Measurements from ENCODE around the gene KRT14.
"Not testable (repeated sequence)": the region's sequence is repeated elsewhere in the genome, so short reads cannot be mapped to it uniquely, and the experiment has no call there.

The KRT14 gene

DNA sequence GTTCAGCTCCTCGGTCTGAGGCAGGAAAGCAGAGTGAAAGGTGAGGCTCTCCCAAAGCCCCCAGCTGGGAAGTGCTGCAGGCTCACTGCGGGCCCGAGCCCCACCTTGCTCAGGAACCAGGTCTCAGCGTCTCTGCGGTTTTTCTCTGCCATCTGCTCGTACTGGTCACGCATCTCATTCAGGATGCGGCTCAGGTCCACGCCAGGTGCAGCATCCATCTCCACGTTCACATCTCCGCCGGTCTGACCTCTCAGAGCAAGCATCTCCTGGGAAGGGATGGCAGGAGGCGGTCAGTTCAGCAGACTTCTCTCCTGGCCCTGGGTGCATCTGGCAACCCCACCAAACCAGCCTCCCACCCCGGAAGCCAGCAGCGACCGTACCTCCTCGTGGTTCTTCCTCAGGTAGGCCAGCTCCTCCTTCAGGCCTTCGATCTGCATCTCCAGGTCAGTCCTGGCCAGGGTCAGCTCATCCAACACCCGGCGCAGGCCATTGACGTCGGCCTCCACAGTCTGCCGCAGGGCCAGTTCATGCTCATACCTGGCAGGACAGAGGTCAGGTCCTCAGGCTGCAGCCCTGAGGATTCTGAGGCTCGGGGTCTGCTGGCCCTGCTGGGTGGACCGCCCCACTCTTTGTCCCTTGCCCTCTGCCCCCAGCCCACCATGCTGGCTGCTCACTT, 24.4 kb upstream of the KRT14 start:
- H3K4me3 ChIP-seq (ENCODE audit: low read depth, low read length, poor library complexity, severe bottlenecking): no peak overlapping the region
- H4K20me1 ChIP-seq (ENCODE audit: insufficient read depth, low read length): no peaks in the 10 kb centered on the region
- no peak overlapping the region for H3K9ac ChIP-seq (ENCODE audit: low read length)
- no peaks in the 10 kb centered on the region for H3K4me1 ChIP-seq (ENCODE audit: insufficient read depth, low read length, severe bottlenecking)
- no peak for TF ChIP-seq EZH2 (IDR thresholded peaks at IDR 0.05; ENCODE audit: borderline replicate concordance, low read length)
- TF ChIP-seq, protein P1, sequence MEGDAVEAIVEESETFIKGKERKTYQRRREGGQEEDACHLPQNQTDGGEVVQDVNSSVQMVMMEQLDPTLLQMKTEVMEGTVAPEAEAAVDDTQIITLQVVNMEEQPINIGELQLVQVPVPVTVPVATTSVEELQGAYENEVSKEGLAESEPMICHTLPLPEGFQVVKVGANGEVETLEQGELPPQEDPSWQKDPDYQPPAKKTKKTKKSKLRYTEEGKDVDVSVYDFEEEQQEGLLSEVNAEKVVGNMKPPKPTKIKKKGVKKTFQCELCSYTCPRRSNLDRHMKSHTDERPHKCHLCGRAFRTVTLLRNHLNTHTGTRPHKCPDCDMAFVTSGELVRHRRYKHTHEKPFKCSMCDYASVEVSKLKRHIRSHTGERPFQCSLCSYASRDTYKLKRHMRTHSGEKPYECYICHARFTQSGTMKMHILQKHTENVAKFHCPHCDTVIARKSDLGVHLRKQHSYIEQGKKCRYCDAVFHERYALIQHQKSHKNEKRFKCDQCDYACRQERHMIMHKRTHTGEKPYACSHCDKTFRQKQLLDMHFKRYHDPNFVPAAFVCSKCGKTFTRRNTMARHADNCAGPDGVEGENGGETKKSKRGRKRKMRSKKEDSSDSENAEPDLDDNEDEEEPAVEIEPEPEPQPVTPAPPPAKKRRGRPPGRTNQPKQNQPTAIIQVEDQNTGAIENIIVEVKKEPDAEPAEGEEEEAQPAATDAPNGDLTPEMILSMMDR (IDR thresholded peaks at IDR 0.05; ENCODE audit: low read length): no peak
- no peaks in the 10 kb centered on the region for H3K9me3 ChIP-seq (ENCODE audit: low read length)
- H3K27ac ChIP-seq (ENCODE audit: low read depth, low read length, poor library complexity, severe bottlenecking): no peak overlapping the region
- H3K27me3 ChIP-seq (ENCODE audit: insufficient read depth, low read length): no peaks in the 10 kb centered on the region; the same call in 1 of the 2 replicates
- no peak overlapping the region for H3K4me2 ChIP-seq (ENCODE audit: low read length)
- no peaks in the 10 kb centered on the region for H3K79me2 ChIP-seq (ENCODE audit: insufficient read depth, low read length)
- no peak overlapping the region for H2AFZ ChIP-seq (ENCODE audit: low read length)
- no peaks in the 10 kb centered on the region for H3F3A ChIP-seq (ENCODE audit: insufficient read depth, low read length)
- no peaks in the 10 kb centered on the region for H3K9me2 ChIP-seq (ENCODE audit: low read depth, low read length)
- no peaks in the 10 kb centered on the region; the same call in 1 of the 2 replicates for H3K36me3 ChIP-seq (ENCODE audit: insufficient read depth, low read length)

DNA sequence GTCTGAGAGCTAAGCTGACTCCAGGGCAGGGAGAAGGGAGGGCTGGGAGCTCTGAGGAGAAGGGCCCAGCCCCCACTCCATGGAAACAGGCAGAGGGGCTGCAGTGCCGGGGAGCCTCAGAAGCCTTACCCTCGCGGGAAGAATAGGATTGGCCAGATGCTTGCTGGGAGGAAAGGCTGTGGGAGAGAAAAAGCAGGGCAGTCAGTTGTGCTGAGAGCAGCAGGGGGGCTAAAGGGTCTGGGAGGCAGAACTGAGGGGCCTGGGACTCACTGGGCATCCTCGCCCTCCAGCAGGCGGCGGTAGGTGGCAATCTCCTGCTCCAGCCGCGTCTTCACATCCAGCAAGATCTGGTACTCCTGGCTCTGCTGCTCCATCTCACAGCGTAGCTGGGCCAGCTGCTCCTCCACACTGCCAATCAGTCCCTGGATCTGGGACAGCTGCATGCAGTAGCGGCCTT, 23.4 kb upstream of the KRT14 start:
- H3K27me3 ChIP-seq (ENCODE audit: insufficient read depth, low read length); H3K4me3 ChIP-seq (ENCODE audit: low read depth, low read length, poor library complexity, severe bottlenecking); H3K9me2 ChIP-seq (ENCODE audit: low read depth, low read length); H3K27ac ChIP-seq (ENCODE audit: low read depth, low read length, poor library complexity, severe bottlenecking); H3F3A ChIP-seq (ENCODE audit: insufficient read depth, low read length); H3K9me3 ChIP-seq (ENCODE audit: low read length); H3K4me2 ChIP-seq (ENCODE audit: low read length); H3K79me2 ChIP-seq (ENCODE audit: insufficient read depth, low read length); H2AFZ ChIP-seq (ENCODE audit: low read length); H3K9ac ChIP-seq (ENCODE audit: low read length); H3K36me3 ChIP-seq (ENCODE audit: insufficient read depth, low read length); H4K20me1 ChIP-seq (ENCODE audit: insufficient read depth, low read length); H3K4me1 ChIP-seq (ENCODE audit: insufficient read depth, low read length, severe bottlenecking): not testable (repeated sequence)

DNA sequence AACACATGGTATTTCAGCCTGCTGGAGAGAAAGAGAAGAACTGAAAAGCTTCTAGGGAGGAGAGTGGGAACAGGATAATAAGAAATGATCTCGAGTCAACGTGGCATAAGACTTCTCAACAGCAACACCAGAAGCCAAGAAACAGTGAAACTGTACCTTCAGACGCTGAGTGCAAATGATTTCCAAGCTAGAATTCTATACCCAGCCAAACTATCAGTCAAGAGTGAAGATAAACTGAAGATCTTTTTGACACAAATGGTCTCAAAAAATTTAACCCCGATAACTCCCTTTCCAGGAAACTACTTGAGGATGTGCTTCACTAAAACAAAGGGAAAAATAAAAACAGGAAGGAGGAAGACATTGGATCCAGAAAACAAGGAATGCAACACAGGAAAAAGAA, 20.2 kb upstream of the KRT14 start:
- not testable (repeated sequence) for H3K9me2 ChIP-seq (ENCODE audit: low read depth, low read length); H3K4me1 ChIP-seq (ENCODE audit: insufficient read depth, low read length, severe bottlenecking); H3K9ac ChIP-seq (ENCODE audit: low read length); H3F3A ChIP-seq (ENCODE audit: insufficient read depth, low read length); H3K9me3 ChIP-seq (ENCODE audit: low read length); H3K4me2 ChIP-seq (ENCODE audit: low read length); H3K4me3 ChIP-seq (ENCODE audit: low read depth, low read length, poor library complexity, severe bottlenecking); H3K27ac ChIP-seq (ENCODE audit: low read depth, low read length, poor library complexity, severe bottlenecking); H3K79me2 ChIP-seq (ENCODE audit: insufficient read depth, low read length); H3K27me3 ChIP-seq (ENCODE audit: insufficient read depth, low read length); H4K20me1 ChIP-seq (ENCODE audit: insufficient read depth, low read length); H3K36me3 ChIP-seq (ENCODE audit: insufficient read depth, low read length); H2AFZ ChIP-seq (ENCODE audit: low read length)

DNA sequence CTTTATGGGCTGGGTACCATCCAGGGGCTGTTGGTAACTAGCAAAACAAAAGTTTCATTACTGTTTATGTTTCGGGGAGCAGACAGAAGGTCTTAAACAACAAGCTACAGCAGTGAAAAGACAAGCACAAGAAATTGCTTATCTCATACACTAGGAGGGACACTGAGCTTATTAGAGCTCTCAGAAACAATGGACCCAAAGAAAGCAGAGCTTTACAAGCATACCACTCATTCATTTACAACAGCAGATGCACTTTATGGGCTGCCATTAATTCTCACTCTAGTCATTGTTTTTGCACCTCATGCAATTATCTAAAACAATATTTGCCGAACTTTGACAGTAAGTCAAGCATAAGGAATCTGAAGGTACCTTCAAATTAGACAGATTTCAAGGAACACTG, 15.8 kb upstream of the KRT14 start:
- Histone ChIP-seq H3K4me1 (ENCODE audit: insufficient read depth, low read length, severe bottlenecking) (no peaks in the 10 kb centered on the region), H3K79me2 (ENCODE audit: insufficient read depth, low read length) (no peaks in the 10 kb centered on the region), H3K9ac (ENCODE audit: low read length) (no peak overlapping the region), H3K36me3 (ENCODE audit: insufficient read depth, low read length) (no peaks in the 10 kb centered on the region; the same call in 1 of the 2 replicates), H4K20me1 (ENCODE audit: insufficient read depth, low read length) (no peaks in the 10 kb centered on the region), H3K9me2 (ENCODE audit: low read depth, low read length) (no peaks in the 10 kb centered on the region), H2AFZ (ENCODE audit: low read length) (no peak overlapping the region), H3K9me3 (ENCODE audit: low read length) (no peaks in the 10 kb centered on the region), H3K4me3 (ENCODE audit: low read depth, low read length, poor library complexity, severe bottlenecking) (no peak overlapping the region), H3K27me3 (ENCODE audit: insufficient read depth, low read length) (no peaks in the 10 kb centered on the region; the same call in 1 of the 2 replicates), H3K4me2 (ENCODE audit: low read length) (no peak overlapping the region), H3K27ac (ENCODE audit: low read depth, low read length, poor library complexity, severe bottlenecking) (no peak overlapping the region), H3F3A (ENCODE audit: insufficient read depth, low read length) (no peaks in the 10 kb centered on the region)
- no peak for TF ChIP-seq EZH2 (IDR thresholded peaks at IDR 0.05; ENCODE audit: borderline replicate concordance, low read length)
- TF ChIP-seq, protein P1 (IDR thresholded peaks at IDR 0.05; ENCODE audit: low read length): no peak

All from OCI-LY1 (cell line).